SIG-M5 treated with dmso at 0.1 percent for 504 hours (cell line): ENCODE measurements around the gene CRHR1.
"Not testable (repeated sequence)": the region's sequence is repeated elsewhere in the genome, so short reads cannot be mapped to it uniquely, and the experiment has no call there.

ENCODE experiments used
- DNase-seq: peaks from one replicate; lab custom pipeline; 2025; ENCODE audit not compliant: unreplicated experiment; lab: John Stamatoyannopoulos, UW

Gene CRHR1

GRCh38 chr17:45784293-45784740, at the start of gene CRHR1:
TSS of gene CRHR1 (plus strand) at chr17:45784320. CDS start at chr17:45784545, 225 bp downstream.
- no peak for DNase-seq

- no peak for DNase-seq
Observed at GRCh38 chr17:45734598-45734997, 49.5 kb upstream of the CRHR1 start.

- no peak for DNase-seq
Observed at GRCh38 chr17:45735488-45735887, 48.6 kb upstream of the CRHR1 start.

GRCh38 chr17:45739786-45740185, 44.3 kb upstream of the CRHR1 start:
- DNase-seq: no peak

GRCh38 chr17:45740553-45741330, 43.4 kb upstream of the CRHR1 start:
- DNase-seq: peak; percentile 49

GRCh38 chr17:45742251-45742650, 41.9 kb upstream of the CRHR1 start:
- no peak for DNase-seq

GRCh38 chr17:45743626-45744326, 40.3 kb upstream of the CRHR1 start:
- DNase-seq: no peak

- DNase-seq: not testable (repeated sequence)
Observed at GRCh38 chr17:45744826-45745225, 39.3 kb upstream of the CRHR1 start.

- no peak for DNase-seq
Observed at GRCh38 chr17:45745601-45746494, 38.3 kb upstream of the CRHR1 start.

- DNase-seq: no peak
Observed at GRCh38 chr17:45747911-45748310, 36.2 kb upstream of the CRHR1 start.

- no peak for DNase-seq
Observed at GRCh38 chr17:45748731-45749310, 35.3 kb upstream of the CRHR1 start.

GRCh38 chr17:45749831-45750335, 34.2 kb upstream of the CRHR1 start:
- DNase-seq: no peak

GRCh38 chr17:45750779-45751440, 33.2 kb upstream of the CRHR1 start:
- DNase-seq: no peak

- no peak for DNase-seq
Observed at GRCh38 chr17:45751466-45751865, 32.7 kb upstream of the CRHR1 start.

GRCh38 chr17:45752246-45752645, 31.9 kb upstream of the CRHR1 start:
- DNase-seq: no peak

GRCh38 chr17:45753645-45754225, 30.4 kb upstream of the CRHR1 start:
- DNase-seq: no peak

GRCh38 chr17:45755050-45755449, 29.1 kb upstream of the CRHR1 start:
- DNase-seq: no peak

- DNase-seq: no peak
Observed at GRCh38 chr17:45756266-45756991, 27.7 kb upstream of the CRHR1 start.
